HepG2 (cell line): Measurements from ENCODE around the gene RAE1. TPM values are rescaled to one million over a fixed set of nuclear protein-coding genes. Genes with fewer than 3 reads are reported as not detected.

Source experiments
- ATAC-seq: fragments of 200-7000 bp; cut with Tn5 transposase; 3 replicates; pipeline ENCODE4 v1.9.1; 2020; ENCODE audit warnings: mild to moderate bottlenecking, moderate library complexity
- BruUV-seq: library from RNA; stranded (reverse); fragments of 400-500 nt; replicated peaks from 2 replicates; lab custom pipeline; 2021; lab: Mats Ljungman, UMichigan
- CTCF ChIA-PET: fragments of 300-600 bp; formaldehyde crosslinking; extraction: SDS; loops from one replicate; lab custom pipeline; 2021; ENCODE audit warnings: low total read pairs, inconsistent platforms, low intra/inter-chr PET ratio; lab: Yijun Ruan, JAX
- POLR2A ChIA-PET: fragments of 350-600 bp; sonication (Branson Sonifier 250); formaldehyde crosslinking; loops from one replicate; lab custom pipeline; 2020; ENCODE audit warnings: antibody characterized with exemption, inconsistent platforms; lab: Yijun Ruan, JAX
- DNase-seq: peaks from one replicate; pipeline ENCODE4 v3.0.0-alpha.2; 2015; ENCODE audit warnings: low spot score
- FAIRE-seq: peaks from 3 replicates; lab custom pipeline; 2011; peaks lifted over from hg19 to GRCh38; lab: Jason Lieb, UNC
- H2AFZ ChIP-seq: one replicate; pipeline ENCODE4 v1.6.1; 2011; ENCODE audit warnings: low read length, inconsistent platforms
- H3K27ac ChIP-seq: fragments of 300-600 bp; 3 replicates; pipeline ENCODE4 v1.8.0; 2011; ENCODE audit warnings: mixed run types, mild to moderate bottlenecking, mixed read lengths, low read length, inconsistent platforms; ENCODE audit not compliant: insufficient read depth; ENCODE audit errors: extremely low read length
- H3K27me3 ChIP-seq, 2 experiments: fragments of 200-600 bp in 1 of 2; 2 replicates in 1 of 2; 3 replicates in 1 of 2; pipeline versions ENCODE4 v1.6.0 to v1.8.0; 2011; ENCODE audit warnings: low read length in 2 of 2, mild to moderate bottlenecking in 2 of 2, moderate library complexity in 2 of 2, inconsistent platforms in 1 of 2; ENCODE audit not compliant: insufficient read depth in 2 of 2, control insufficient read depth in 1 of 2
- H3K36me3 ChIP-seq, 2 experiments: fragments of 200-600 bp in 1 of 2; replicated peaks in 1 of 2; 2 replicates in 1 of 2; 3 replicates in 1 of 2; pipeline versions ENCODE4 v1.5.1 to v1.8.0; 2011; ENCODE audit warnings: low read length in 2 of 2, inconsistent platforms in 1 of 2; ENCODE audit not compliant: insufficient read depth in 2 of 2, control insufficient read depth in 1 of 2
- H3K4me1 ChIP-seq: 2 replicates; pipeline ENCODE4 v1.5.1; 2012; ENCODE audit warnings: low read length, inconsistent platforms; ENCODE audit not compliant: insufficient read depth
- H3K4me2 ChIP-seq: 2 replicates; pipeline ENCODE4 v1.6.0; 2011; ENCODE audit warnings: low read depth, low read length, inconsistent platforms
- H3K4me3 ChIP-seq, 3 experiments: fragments of 200-600 bp in 1 of 3; sonication (generic), shearing (Covaris generic) in 1 of 3; replicated peaks in 1 of 3; 2 replicates each; pipeline ENCODE4 v1.5.1; 2011 to 2016; ENCODE audit warnings: low read length in 3 of 3, inconsistent platforms in 2 of 3, low read depth in 2 of 3, mild to moderate bottlenecking in 2 of 3, control low read depth in 1 of 3, mixed read lengths in 1 of 3; ENCODE audit not compliant: insufficient read depth in 1 of 3
- H3K79me2 ChIP-seq: one replicate; pipeline ENCODE4 v1.6.1; 2011; ENCODE audit warnings: low read length, inconsistent platforms; ENCODE audit not compliant: insufficient read depth
- H3K9ac ChIP-seq: 2 replicates; pipeline ENCODE4 v1.6.0; 2011; ENCODE audit warnings: mild to moderate bottlenecking, low read depth, low read length, inconsistent platforms; ENCODE audit not compliant: insufficient read depth
- H3K9me3 ChIP-seq: 2 replicates; pipeline ENCODE4 v1.5.1; 2012; ENCODE audit warnings: mild to moderate bottlenecking, low read length
- H4K20me1 ChIP-seq: 2 replicates; pipeline ENCODE4 v1.6.0; 2011; ENCODE audit warnings: inconsistent platforms, mild to moderate bottlenecking, low read length, moderate library complexity; ENCODE audit not compliant: insufficient read depth
- HIVEP1 ChIP-seq: sonication (generic); formaldehyde crosslinking; IDR thresholded peaks from 2 replicates; pipeline ENCODE4 v1.4.0; 2020; ENCODE audit warnings: mild to moderate bottlenecking, missing genetic modification reagents
- HNRNPK ChIP-seq: fragments of 200-400 bp; formaldehyde crosslinking; IDR thresholded peaks from 2 replicates; pipeline ENCODE4 v1.6.1; 2018; ENCODE audit warnings: low read length, low read depth, moderate library complexity, mild to moderate bottlenecking; ENCODE audit not compliant: poor library complexity, severe bottlenecking
- KDM1A ChIP-seq: IDR thresholded peaks from 2 replicates; pipeline ENCODE4 v1.6.1; 2016; ENCODE audit warnings: missing compliant biosample characterization
- KMT2A ChIP-seq: sonication (generic); formaldehyde crosslinking; IDR thresholded peaks from 2 replicates; pipeline ENCODE4 v1.4.0; 2020; ENCODE audit warnings: missing genetic modification reagents
- RAD51 ChIP-seq: fragments of 450-650 bp; IDR thresholded peaks from 2 replicates; pipeline ENCODE4 v1.6.1; 2016; ENCODE audit warnings: borderline replicate concordance
- ZNF572 ChIP-seq: sonication (generic); formaldehyde crosslinking; IDR thresholded peaks from 2 replicates; pipeline ENCODE4 v1.5.1; 2020; ENCODE audit warnings: mild to moderate bottlenecking, missing genetic modification reagents
- ZNF749 ChIP-seq: sonication (generic); formaldehyde crosslinking; IDR thresholded peaks from 2 replicates; pipeline ENCODE4 v1.8.0; 2022; ENCODE audit warnings: mild to moderate bottlenecking, missing genetic modification reagents, moderate library complexity, borderline replicate concordance
- ZNF773 ChIP-seq: sonication (generic); formaldehyde crosslinking; IDR thresholded peaks from 2 replicates; pipeline ENCODE4 v1.4.0; 2020; ENCODE audit warnings: missing genetic modification reagents, borderline replicate concordance
- WGBS: methylation state at CpG from one replicate; pipeline ENCODE4 v1.1.6; 2017; ENCODE audit warnings: low lambda C conversion rate; 5-methylcytosine and 5-hydroxymethylcytosine counted together
- in situ Hi-C: cut with HindIII; loops from 2 replicates; pipeline ENCODE4 v1.10.0; 2017; ENCODE audit warnings: low pct_unique_long_range_greater_than_20kb; ENCODE audit not compliant: extremely low pct_ligation_motif_present
- intact Hi-C: fragments of 100-400 bp; cut with micrococcal nuclease; formaldehyde crosslinking; loops from one replicate; pipeline ENCODE4 v1.10.0; 2022; ENCODE audit not compliant: unreplicated experiment
- polyA plus RNA-seq, 8 experiments: library from polyadenylated mRNA; depleted of rRNA in 3 of 8; stranded (reverse) in 7 of 8; unstranded in 1 of 8; fragments of >200 nt; fragmentation: Illumina TruSeq in 4 of 8; extraction: Trizol in 4 of 8; gene quantifications; 2 replicates each; pipeline versions ENCODE4 v1.2.1 to v1.2.3, GENCODE V29; 2011 to 2016; ENCODE audit warnings: low read depth in 4 of 8, missing spikeins in 1 of 8, mixed read lengths in 1 of 8; ENCODE audit not compliant: insufficient read depth in 1 of 8
- total RNA-seq, 5 experiments: library from RNA; depleted of rRNA; stranded (reverse); fragments of >200 nt; fragmentation: Illumina TruSeq; extraction: Trizol; gene quantifications; 2 replicates each; pipeline ENCODE4 v1.2.3, GENCODE V29; 2016; ENCODE audit warnings: low read depth in 1 of 5
- TF ChIP-seq, protein P1 (sequence below), 2 experiments: sonication (generic) in 1 of 2; formaldehyde crosslinking in 1 of 2; IDR thresholded peaks; 2 replicates each; pipeline versions ENCODE4 v1.4.0 to v1.6.1; 2018 to 2020; ENCODE audit warnings: missing genetic modification reagents in 2 of 2, borderline replicate concordance in 1 of 2, low read depth in 1 of 2, mild to moderate bottlenecking in 1 of 2, missing biosample characterization in 1 of 2
- TF ChIP-seq, protein P2 (sequence below): sonication (generic); formaldehyde crosslinking; IDR thresholded peaks from 2 replicates; pipeline ENCODE4 v1.4.0; 2020; ENCODE audit warnings: mild to moderate bottlenecking, missing genetic modification reagents
- TF ChIP-seq, protein P3 (sequence below): sonication (generic); formaldehyde crosslinking; IDR thresholded peaks from 2 replicates; pipeline ENCODE4 v1.8.1; 2023; ENCODE audit warnings: mild to moderate bottlenecking, inconsistent platforms, moderate library complexity, missing genetic modification reagents, borderline replicate concordance

Gene RAE1
- total and polyA plus RNA-seq, 2 of the 13 experiments (the other 11 are each of a cell fraction or from before 2014, with no cell fraction given) = 36.1 to 72.9 TPM

DNA sequence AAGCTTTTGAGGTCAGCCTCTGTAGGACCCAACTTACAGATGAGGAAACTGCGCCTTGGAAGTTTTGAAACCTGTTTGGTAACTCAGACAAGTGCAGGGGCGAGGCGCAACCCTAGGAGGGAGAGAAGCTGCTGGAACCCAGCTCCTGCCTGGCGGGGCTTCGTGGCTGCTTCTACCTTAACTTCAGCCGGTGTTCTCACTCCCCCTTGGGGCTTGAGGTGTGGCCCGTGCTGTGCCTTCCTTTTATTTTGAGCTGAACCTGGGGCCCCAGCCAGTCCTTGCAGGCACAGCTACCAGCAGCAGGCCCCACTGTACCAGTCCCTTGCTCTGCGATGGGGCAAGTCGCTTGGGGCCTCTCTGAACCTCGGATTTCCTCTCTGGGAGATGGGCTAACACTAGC, 52.2 kb downstream of the RAE1 start:
- peaks cover 49 to 76% of the 10 kb centered on the region in 2 experiments for H3K36me3 ChIP-seq

More for the DNA sequence above, 52.2 kb downstream of the RAE1 start:
- no peaks in the 10 kb centered on the region for H3K4me1 ChIP-seq
- ChIA-PET CTCF (no interaction called here), POLR2A (interaction anchor here (0.9 kb wide), 1 partner anchor 11 kb away, joined by 3 read pairs; no protein-coding TSS in a partner anchor)
- in situ Hi-C loops = no loop called here
- TF ChIP-seq, protein P1, sequence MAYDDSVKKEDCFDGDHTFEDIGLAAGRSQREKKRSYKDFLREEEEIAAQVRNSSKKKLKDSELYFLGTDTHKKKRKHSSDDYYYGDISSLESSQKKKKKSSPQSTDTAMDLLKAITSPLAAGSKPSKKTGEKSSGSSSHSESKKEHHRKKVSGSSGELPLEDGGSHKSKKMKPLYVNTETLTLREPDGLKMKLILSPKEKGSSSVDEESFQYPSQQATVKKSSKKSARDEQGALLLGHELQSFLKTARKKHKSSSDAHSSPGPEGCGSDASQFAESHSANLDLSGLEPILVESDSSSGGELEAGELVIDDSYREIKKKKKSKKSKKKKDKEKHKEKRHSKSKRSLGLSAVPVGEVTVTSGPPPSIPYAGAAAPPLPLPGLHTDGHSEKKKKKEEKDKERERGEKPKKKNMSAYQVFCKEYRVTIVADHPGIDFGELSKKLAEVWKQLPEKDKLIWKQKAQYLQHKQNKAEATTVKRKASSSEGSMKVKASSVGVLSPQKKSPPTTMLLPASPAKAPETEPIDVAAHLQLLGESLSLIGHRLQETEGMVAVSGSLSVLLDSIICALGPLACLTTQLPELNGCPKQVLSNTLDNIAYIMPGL (CRISPR knock-in tag; IDR thresholded peaks at IDR 0.05; ENCODE audit: borderline replicate concordance in 1 of 2, low read depth in 1 of 2) = no peak
- TF ChIP-seq HNRNPK = no peak
- no peak for TF ChIP-seq HIVEP1
- no peak for TF ChIP-seq ZNF749 (CRISPR knock-in tag)
- TF ChIP-seq ZNF773 = no peak
- TF ChIP-seq, protein P2, sequence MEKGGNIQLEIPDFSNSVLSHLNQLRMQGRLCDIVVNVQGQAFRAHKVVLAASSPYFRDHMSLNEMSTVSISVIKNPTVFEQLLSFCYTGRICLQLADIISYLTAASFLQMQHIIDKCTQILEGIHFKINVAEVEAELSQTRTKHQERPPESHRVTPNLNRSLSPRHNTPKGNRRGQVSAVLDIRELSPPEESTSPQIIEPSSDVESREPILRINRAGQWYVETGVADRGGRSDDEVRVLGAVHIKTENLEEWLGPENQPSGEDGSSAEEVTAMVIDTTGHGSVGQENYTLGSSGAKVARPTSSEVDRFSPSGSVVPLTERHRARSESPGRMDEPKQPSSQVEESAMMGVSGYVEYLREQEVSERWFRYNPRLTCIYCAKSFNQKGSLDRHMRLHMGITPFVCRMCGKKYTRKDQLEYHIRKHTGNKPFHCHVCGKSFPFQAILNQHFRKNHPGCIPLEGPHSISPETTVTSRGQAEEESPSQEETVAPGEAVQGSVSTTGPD (CRISPR knock-in tag) = no peak
- TF ChIP-seq RAD51 = no peak
- TF ChIP-seq KDM1A = no peak
- TF ChIP-seq ZNF572 = no peak
- TF ChIP-seq, protein P3, sequence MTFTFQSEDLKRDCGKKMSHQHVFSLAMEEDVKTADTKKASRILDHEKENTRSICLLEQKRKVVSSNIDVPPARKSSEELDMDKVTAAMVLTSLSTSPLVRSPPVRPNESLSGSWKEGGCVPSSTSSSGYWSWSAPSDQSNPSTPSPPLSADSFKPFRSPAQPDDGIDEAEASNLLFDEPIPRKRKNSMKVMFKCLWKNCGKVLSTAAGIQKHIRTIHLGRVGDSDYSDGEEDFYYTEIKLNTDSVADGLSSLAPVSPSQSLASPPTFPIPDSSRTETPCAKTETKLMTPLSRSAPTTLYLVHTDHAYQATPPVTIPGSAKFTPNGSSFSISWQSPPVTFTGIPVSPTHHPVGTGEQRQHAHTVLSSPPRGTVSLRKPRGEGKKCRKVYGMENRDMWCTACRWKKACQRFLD (CRISPR knock-in tag) = no peak
- TF ChIP-seq KMT2A (CRISPR knock-in tag) = no peak
- FAIRE-seq (no peak), ATAC-seq (no peak), DNase-seq (no peak)
- no peaks in the 10 kb centered on the region for H3K27me3 ChIP-seq
- WGBS = 95% methylated on average over 10 of the region's 10 CpGs
- intact Hi-C loops = no loop called here
- no peak overlapping the region for H2AFZ ChIP-seq
- no peak overlapping the region for H3K9ac ChIP-seq
- H3K4me2 ChIP-seq = no peak overlapping the region
- no peak overlapping the region for H3K27ac ChIP-seq
- H3K79me2 ChIP-seq = no peaks in the 10 kb centered on the region
- no peak overlapping the region for H3K4me3 ChIP-seq
- no TSS peak for BruUV-seq
- H4K20me1 ChIP-seq = no peaks in the 10 kb centered on the region; the same call in 1 of the 2 replicates
- H3K9me3 ChIP-seq = no peaks in the 10 kb centered on the region
